Measurements from ENCODE around the gene SOHLH2.

GRCh38 chr13:36190771-36191170 is 23.6 kb downstream of the SOHLH2 start:
- no peak for TF ChIP-seq EZH2 (IDR thresholded peaks at IDR 0.05; ENCODE audit: borderline replicate concordance, low read depth, low read length, poor library complexity, severe bottlenecking)
- no peak for TF ChIP-seq CTCF (conservative IDR thresholded peaks at IDR 0.05; ENCODE audit: low read depth, low read length)
